HEK293 (cell line): ENCODE measurements around the gene CYP4F2.
"Not testable (repeated sequence)": the region's sequence is repeated elsewhere in the genome, so short reads cannot be mapped to it uniquely, and the experiment has no call there.

Experiments used
- CTCF ChIP-seq: fragments of 450-650 bp; formaldehyde crosslinking; IDR thresholded peaks from 2 replicates; pipeline ENCODE4 v1.5.1; 2016; ENCODE audit warnings: missing biosample characterization, missing genetic modification characterization
- KLF17 ChIP-seq: fragments of 450-650 bp; formaldehyde crosslinking; IDR thresholded peaks from 2 replicates; pipeline ENCODE4 v1.5.1; 2016; ENCODE audit warnings: missing biosample characterization, missing genetic modification characterization
- MYNN ChIP-seq: fragments of 450-650 bp; formaldehyde crosslinking; IDR thresholded peaks from 2 replicates; pipeline ENCODE4 v1.5.1; 2016; ENCODE audit warnings: missing biosample characterization, missing genetic modification characterization, borderline replicate concordance
- PRDM6 ChIP-seq: fragments of 450-650 bp; formaldehyde crosslinking; IDR thresholded peaks from 2 replicates; pipeline ENCODE4 v1.5.1; 2017; ENCODE audit warnings: missing biosample characterization, missing genetic modification characterization
- REPIN1 ChIP-seq: fragments of 450-650 bp; formaldehyde crosslinking; IDR thresholded peaks from 2 replicates; pipeline ENCODE4 v1.5.1; 2017; ENCODE audit warnings: missing biosample characterization, missing genetic modification characterization, low read depth
- REST ChIP-seq: fragments of 450-650 bp; formaldehyde crosslinking; IDR thresholded peaks from 2 replicates; pipeline ENCODE4 v1.5.1; 2016; ENCODE audit warnings: missing biosample characterization, missing genetic modification characterization
- ZBTB20 ChIP-seq: fragments of 450-650 bp; formaldehyde crosslinking; IDR thresholded peaks from 2 replicates; pipeline ENCODE4 v1.5.1; 2016; ENCODE audit warnings: missing biosample characterization, missing genetic modification characterization
- ZBTB7A ChIP-seq: fragments of 450-650 bp; formaldehyde crosslinking; IDR thresholded peaks from 2 replicates; pipeline ENCODE4 v1.5.1; 2016; ENCODE audit warnings: low read depth, missing biosample characterization, missing genetic modification characterization
- ZNF155 ChIP-seq: fragments of 450-650 bp; formaldehyde crosslinking; IDR thresholded peaks from 2 replicates; pipeline ENCODE4 v1.5.1; 2016; ENCODE audit warnings: missing biosample characterization, missing genetic modification characterization
- ZNF391 ChIP-seq: fragments of 450-650 bp; formaldehyde crosslinking; IDR thresholded peaks from 2 replicates; pipeline ENCODE4 v1.5.1; 2016; ENCODE audit warnings: low read depth, missing biosample characterization, missing genetic modification characterization, borderline replicate concordance
- ZNF423 ChIP-seq: fragments of 450-650 bp; formaldehyde crosslinking; IDR thresholded peaks from 2 replicates; pipeline ENCODE4 v1.5.1; 2016; ENCODE audit warnings: missing biosample characterization, missing genetic modification characterization
- ZNF558 ChIP-seq: fragments of 450-650 bp; formaldehyde crosslinking; IDR thresholded peaks from 2 replicates; pipeline ENCODE4 v1.5.1; 2016; ENCODE audit warnings: missing biosample characterization, missing genetic modification characterization
- ZNF561 ChIP-seq: fragments of 450-650 bp; IDR thresholded peaks from 2 replicates; pipeline ENCODE4 v1.5.1; 2018; ENCODE audit warnings: missing biosample characterization, missing genetic modification characterization, borderline replicate concordance
- ZNF704 ChIP-seq: fragments of 450-650 bp; formaldehyde crosslinking; IDR thresholded peaks from 2 replicates; pipeline ENCODE4 v1.5.1; 2016; ENCODE audit warnings: missing biosample characterization, missing genetic modification characterization

- TF ChIP-seq CTCF; ZBTB7A (tag by site-specific recombination); ZNF704 (tag by site-specific recombination); REST (tag by site-specific recombination); ZNF155 (tag by site-specific recombination); PRDM6 (tag by site-specific recombination); ZBTB20 (tag by site-specific recombination); ZNF558 (tag by site-specific recombination); MYNN (tag by site-specific recombination); ZNF391 (tag by site-specific recombination); ZNF423 (tag by site-specific recombination); REPIN1 (tag by site-specific recombination); KLF17 (tag by site-specific recombination); ZNF561 (tag by site-specific recombination): not testable (repeated sequence)
Measured at GRCh38 chr19:15828611-15829305, 69.1 kb downstream of the CYP4F2 start.
